ENCODE measurements around the gene GNAO1.

The GNAO1 gene

GRCh38 chr16:56198006-56198754 is 6.9 kb downstream of the GNAO1 start:
- DNase-seq (ENCODE audit: low read depth), result no peak

GRCh38 chr16:56198755-56199114 is 7.4 kb downstream of the GNAO1 start:
- no peak for DNase-seq (ENCODE audit: low read depth)

- DNase-seq (ENCODE audit: low read depth), result no peak
Measured at GRCh38 chr16:56199164-56199563, 7.9 kb downstream of the GNAO1 start.

- no peak for DNase-seq (ENCODE audit: low read depth)
Measured at GRCh38 chr16:56201030-56201429, 9.7 kb downstream of the GNAO1 start.

GRCh38 chr16:56202036-56202435 is 10.7 kb downstream of the GNAO1 start:
- DNase-seq (ENCODE audit: low read depth), result no peak

- DNase-seq (ENCODE audit: low read depth), result no peak
Measured at GRCh38 chr16:56203052-56203451, 11.8 kb downstream of the GNAO1 start.

- DNase-seq (ENCODE audit: low read depth), result no peak
Measured at GRCh38 chr16:56204816-56205215, 13.5 kb downstream of the GNAO1 start.

GRCh38 chr16:56206951-56207350 is 15.7 kb downstream of the GNAO1 start:
- no peak for DNase-seq (ENCODE audit: low read depth)

- DNase-seq (ENCODE audit: low read depth), result no peak
Measured at GRCh38 chr16:56207421-56207820, 16.1 kb downstream of the GNAO1 start.

GRCh38 chr16:56211435-56211981 is 20.2 kb downstream of the GNAO1 start:
- DNase-seq (ENCODE audit: low read depth), result no peak

- no peak for DNase-seq (ENCODE audit: low read depth)
Measured at GRCh38 chr16:56212144-56212543, 20.9 kb downstream of the GNAO1 start.

GRCh38 chr16:56221995-56222394 is 30.7 kb downstream of the GNAO1 start:
- no peak for DNase-seq (ENCODE audit: low read depth)

- DNase-seq (ENCODE audit: low read depth), result no peak
Measured at GRCh38 chr16:56222474-56222997, 31.2 kb downstream of the GNAO1 start.

GRCh38 chr16:56225017-56225742 is 33.9 kb downstream of the GNAO1 start:
- no peak for DNase-seq (ENCODE audit: low read depth)

GRCh38 chr16:56226187-56226586 is 34.9 kb downstream of the GNAO1 start:
- no peak for DNase-seq (ENCODE audit: low read depth)

- DNase-seq (ENCODE audit: low read depth), result no peak
Measured at GRCh38 chr16:56226845-56227525, 35.7 kb downstream of the GNAO1 start.

GRCh38 chr16:56227936-56228335 is 36.6 kb downstream of the GNAO1 start:
- DNase-seq (ENCODE audit: low read depth), result no peak

GRCh38 chr16:56228476-56228875 is 37.2 kb downstream of the GNAO1 start:
- DNase-seq (ENCODE audit: low read depth), result no peak

GRCh38 chr16:56233795-56234566 is 42.7 kb downstream of the GNAO1 start:
- no peak for DNase-seq (ENCODE audit: low read depth)

GRCh38 chr16:56234737-56235136 is 43.4 kb downstream of the GNAO1 start:
- no peak for DNase-seq (ENCODE audit: low read depth)

- DNase-seq (ENCODE audit: low read depth), result no peak
Measured at GRCh38 chr16:56237451-56237930, 46.2 kb downstream of the GNAO1 start.

GRCh38 chr16:56238188-56238587 is 46.9 kb downstream of the GNAO1 start:
- DNase-seq (ENCODE audit: low read depth), result no peak

All from stimulated activated CD8-positive, alpha-beta memory T cell treated with anti-CD3 and anti-CD28 coated beads, Interleukin-15, amount 100 ng/mL, for 24 hours (primary cell).